Panc1 (cell line): Measurements from ENCODE around the gene GRPEL2. TPM values are rescaled to one million over a fixed set of nuclear protein-coding genes. Genes with fewer than 3 reads are reported as not detected.
"Not testable (repeated sequence)": the region's sequence is repeated elsewhere in the genome, so short reads cannot be mapped to it uniquely, and the experiment has no call there.

ENCODE experiments used
- ATAC-seq: fragments of 200-7000 bp; cut with Tn5 transposase; 2 replicates; pipeline ENCODE4 v1.9.1; 2020; ENCODE audit warnings: mild to moderate bottlenecking, moderate library complexity
- BruUV-seq: library from RNA; stranded (reverse); fragments of 400-500 nt; replicated peaks from 2 replicates; lab custom pipeline; 2021; lab: Mats Ljungman, UMichigan
- CTCF ChIA-PET: fragments of 300-600 bp; sonication (Branson Sonifier 250); formaldehyde crosslinking; loops from one replicate; lab custom pipeline; 2022; ENCODE audit warnings: antibody characterized with exemption; lab: Charles Lee
- POLR2A ChIA-PET: fragments of 300-600 bp; sonication (Branson Sonifier 250); formaldehyde crosslinking; loops from one replicate; lab custom pipeline; 2022; ENCODE audit warnings: antibody characterized with exemption; lab: Charles Lee
- DNase-seq: peaks from one replicate; pipeline ENCODE4 v3.0.0-alpha.2; 2010; ENCODE audit warnings: low read depth, low spot score
- H3K27ac ChIP-seq: 2 replicates; pipeline ENCODE4 v1.5.1; 2011; ENCODE audit warnings: mild to moderate bottlenecking, low read length, inconsistent platforms
- H3K27me3 ChIP-seq: fragments of 200-500 bp; sonication (Bioruptor generic); 2 replicates; pipeline ENCODE4 v1.6.0; 2014; ENCODE audit warnings: low read length, inconsistent platforms; ENCODE audit not compliant: control insufficient read depth, insufficient read depth
- H3K36me3 ChIP-seq: fragments of 200-500 bp; sonication (Bioruptor generic); 2 replicates; pipeline ENCODE4 v1.5.1; 2014; ENCODE audit warnings: inconsistent platforms, mild to moderate bottlenecking, low read length, moderate library complexity; ENCODE audit not compliant: control insufficient read depth, insufficient read depth
- H3K4me1 ChIP-seq: 2 replicates; pipeline ENCODE4 v1.5.1; 2011; ENCODE audit warnings: inconsistent platforms, mild to moderate bottlenecking, low read length, moderate library complexity; ENCODE audit not compliant: control insufficient read depth, insufficient read depth
- H3K4me3 ChIP-seq, 2 experiments: 2 replicates each; pipeline ENCODE4 v1.5.1; 2011 to 2012; ENCODE audit warnings: low read depth in 2 of 2, low read length in 2 of 2, mild to moderate bottlenecking in 2 of 2, inconsistent platforms in 1 of 2, moderate library complexity in 1 of 2
- H3K9me3 ChIP-seq: fragments of 200-500 bp; sonication (Bioruptor generic); 2 replicates; pipeline ENCODE4 v1.5.1; 2014; ENCODE audit warnings: low read depth, mild to moderate bottlenecking, inconsistent platforms, low read length, moderate library complexity; ENCODE audit not compliant: control insufficient read depth, insufficient read depth
- POLR2AphosphoS5 ChIP-seq: IDR thresholded peaks from 2 replicates; pipeline ENCODE4 v1.6.1; 2012; ENCODE audit warnings: mild to moderate bottlenecking, low read depth, low read length, moderate library complexity
- REST ChIP-seq, 2 experiments: IDR thresholded peaks; 2 replicates each; pipeline ENCODE4 v1.6.1; 2011 to 2012; ENCODE audit warnings: low read depth in 2 of 2, control low read depth in 1 of 2, low read length in 1 of 2, mild to moderate bottlenecking in 1 of 2, moderate library complexity in 1 of 2; ENCODE audit not compliant: insufficient read depth in 1 of 2
- SIN3A ChIP-seq: IDR thresholded peaks from 2 replicates; pipeline ENCODE4 v1.6.1; 2012; ENCODE audit warnings: low read depth, mild to moderate bottlenecking, low read length, moderate library complexity, borderline replicate concordance; ENCODE audit not compliant: insufficient read depth
- TCF7L2 ChIP-seq: IDR thresholded peaks from 2 replicates; pipeline ENCODE4 v1.6.1; 2011; ENCODE audit warnings: mild to moderate bottlenecking, low read depth, low read length, inconsistent platforms
- in situ Hi-C: cut with HindIII; loops from 2 replicates; pipeline ENCODE4 v1.10.0; 2016; ENCODE audit warnings: low sequenced_read_pairs, low pct_unique_long_range_greater_than_20kb
- intact Hi-C: fragments of 100-400 bp; cut with micrococcal nuclease; formaldehyde crosslinking; loops from one replicate; pipeline ENCODE4 v1.10.0; 2022; ENCODE audit not compliant: unreplicated experiment
- total RNA-seq: library from RNA; stranded (reverse); gene quantifications from one replicate; pipeline ENCODE4 v1.2.1, GENCODE V29; 2021; ENCODE audit not compliant: unreplicated experiment
- TF ChIP-seq, protein P1 (sequence below): fragments of 450-650 bp; IDR thresholded peaks from 2 replicates; pipeline ENCODE4 v1.5.1; 2017; ENCODE audit warnings: mild to moderate bottlenecking

The GRPEL2 gene
- total RNA-seq, 1 experiment from 2014 or later = 30.1 TPM

DNA sequence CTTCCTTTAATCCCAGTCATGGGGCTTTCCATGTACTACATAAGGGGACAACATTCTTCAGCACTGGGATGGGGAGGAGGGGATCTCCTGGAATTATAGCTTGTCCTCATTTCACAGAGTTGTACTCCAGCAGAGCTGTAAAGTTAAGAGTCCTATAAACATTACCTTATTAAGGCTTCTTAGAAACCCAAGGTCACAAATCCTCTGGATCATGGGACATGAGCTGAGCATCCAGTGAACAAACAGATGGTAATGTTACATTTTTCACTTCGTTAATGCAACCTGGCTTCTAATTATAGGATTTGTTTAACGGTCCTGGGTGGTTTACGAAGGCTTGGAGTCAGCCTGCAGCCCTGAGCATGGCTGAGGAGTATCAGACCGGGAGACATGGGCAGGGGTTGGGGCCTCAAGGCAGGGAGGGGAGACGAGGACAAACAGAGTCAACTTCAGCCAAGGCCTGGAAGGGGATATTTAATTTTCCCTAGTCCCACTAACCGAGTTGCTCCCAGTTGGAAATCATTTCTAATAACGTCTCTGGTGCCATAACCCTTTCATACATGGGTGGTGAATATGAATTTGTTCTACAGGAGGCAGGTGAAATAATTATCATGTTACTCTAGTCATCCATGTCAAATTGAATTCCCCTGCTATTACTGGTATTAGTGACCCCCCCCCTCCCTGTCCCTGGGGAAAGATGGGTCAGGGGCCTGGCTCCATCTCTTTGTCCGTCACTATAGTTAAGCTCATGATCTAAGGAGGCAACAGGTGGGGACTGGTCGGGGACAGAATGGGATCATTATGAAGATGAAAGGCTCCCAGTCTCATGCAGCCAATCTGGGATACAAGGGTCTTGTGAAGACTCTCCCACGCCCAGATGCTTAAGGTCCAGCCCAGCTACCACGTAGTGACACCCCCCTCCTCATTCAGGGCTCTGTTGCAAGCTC lies 44.5 kb downstream of the GRPEL2 start:
- no peaks in the 10 kb centered on the region for H3K36me3 ChIP-seq
- H3K4me1 ChIP-seq = no peaks in the 10 kb centered on the region
- in situ Hi-C loops (no loop called here), intact Hi-C loops (no loop called here)
- DNase-seq = no peak
- no peak overlapping the region for H3K4me3 ChIP-seq
- BruUV-seq = no TSS peak
- ChIA-PET POLR2A (interaction anchor here (0.6 to 0.7 kb wide), 3 partner anchors 11 to 335 kb away, joined by 3 to 5 read pairs (median 3); no protein-coding TSS in a partner anchor), CTCF (interaction anchor here (0.6 kb wide), 1 partner anchor 265 kb away, joined by 3 read pairs; no protein-coding TSS in a partner anchor)
- no peak for ATAC-seq
- TF ChIP-seq POLR2AphosphoS5 = no peak
- TF ChIP-seq REST (IDR thresholded peaks at IDR 0.05; ENCODE audit: insufficient read depth in 1 of 2, low read depth in 2 of 2, low read length in 1 of 2) = no peak
- no peak for TF ChIP-seq SIN3A
- TF ChIP-seq TCF7L2 = no peak
- TF ChIP-seq, protein P1, sequence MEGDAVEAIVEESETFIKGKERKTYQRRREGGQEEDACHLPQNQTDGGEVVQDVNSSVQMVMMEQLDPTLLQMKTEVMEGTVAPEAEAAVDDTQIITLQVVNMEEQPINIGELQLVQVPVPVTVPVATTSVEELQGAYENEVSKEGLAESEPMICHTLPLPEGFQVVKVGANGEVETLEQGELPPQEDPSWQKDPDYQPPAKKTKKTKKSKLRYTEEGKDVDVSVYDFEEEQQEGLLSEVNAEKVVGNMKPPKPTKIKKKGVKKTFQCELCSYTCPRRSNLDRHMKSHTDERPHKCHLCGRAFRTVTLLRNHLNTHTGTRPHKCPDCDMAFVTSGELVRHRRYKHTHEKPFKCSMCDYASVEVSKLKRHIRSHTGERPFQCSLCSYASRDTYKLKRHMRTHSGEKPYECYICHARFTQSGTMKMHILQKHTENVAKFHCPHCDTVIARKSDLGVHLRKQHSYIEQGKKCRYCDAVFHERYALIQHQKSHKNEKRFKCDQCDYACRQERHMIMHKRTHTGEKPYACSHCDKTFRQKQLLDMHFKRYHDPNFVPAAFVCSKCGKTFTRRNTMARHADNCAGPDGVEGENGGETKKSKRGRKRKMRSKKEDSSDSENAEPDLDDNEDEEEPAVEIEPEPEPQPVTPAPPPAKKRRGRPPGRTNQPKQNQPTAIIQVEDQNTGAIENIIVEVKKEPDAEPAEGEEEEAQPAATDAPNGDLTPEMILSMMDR = no peak
- H3K9me3 ChIP-seq = no peaks in the 10 kb centered on the region
- no peaks in the 10 kb centered on the region for H3K27me3 ChIP-seq
- no peak overlapping the region for H3K27ac ChIP-seq

GRCh38 chr5:149391076-149391475 lies 45.8 kb downstream of the GRPEL2 start:
- ATAC-seq, H3K9me3 ChIP-seq, DNase-seq, in situ Hi-C loops, CTCF ChIA-PET, BruUV-seq, H3K27ac ChIP-seq, intact Hi-C loops, H3K4me1 ChIP-seq, H3K4me3 ChIP-seq, H3K36me3 ChIP-seq, H3K27me3 ChIP-seq: not testable (repeated sequence)
- POLR2A ChIA-PET = interaction anchor here (0.6 kb wide), 1 partner anchor 31 kb away, joined by 3 read pairs; no protein-coding TSS in a partner anchor

DNA sequence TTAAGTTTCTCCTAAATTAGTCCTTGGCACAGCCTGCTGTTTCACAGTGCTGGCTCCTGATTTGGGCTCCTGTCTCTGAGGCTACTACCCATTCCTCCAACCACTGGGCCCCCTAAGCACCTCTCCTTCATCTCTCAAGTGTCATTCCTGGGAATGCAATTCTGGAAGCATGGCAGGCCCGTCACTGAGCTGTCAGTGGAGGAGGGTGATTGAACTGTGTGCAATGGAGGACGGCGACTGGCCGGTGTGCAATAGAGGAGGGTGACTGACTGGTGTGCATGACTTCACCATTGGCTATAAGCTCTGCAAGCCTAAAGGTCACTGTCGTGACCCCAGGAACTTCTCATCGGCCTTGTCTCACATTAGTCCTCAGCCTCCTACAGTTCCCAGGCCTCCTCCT lies 46.2 kb downstream of the GRPEL2 start:
- Histone ChIP-seq H3K9me3 (no peaks in the 10 kb centered on the region), H3K27ac (no peak overlapping the region), H3K36me3 (no peaks in the 10 kb centered on the region), H3K4me3 (no peak overlapping the region), H3K4me1 (no peaks in the 10 kb centered on the region), H3K27me3 (no peaks in the 10 kb centered on the region)
- TF ChIP-seq REST (IDR thresholded peaks at IDR 0.05; ENCODE audit: insufficient read depth in 1 of 2, low read depth in 2 of 2, low read length in 1 of 2) = no peak
- TF ChIP-seq TCF7L2 = no peak
- TF ChIP-seq POLR2AphosphoS5 = no peak
- TF ChIP-seq, protein P1 = no peak
- no TSS peak for BruUV-seq
- CTCF ChIA-PET = no interaction called here
- POLR2A ChIA-PET = no interaction called here
- ATAC-seq = no peak
- intact Hi-C loops = no loop called here
- in situ Hi-C loops = no loop called here
- DNase-seq = no peak
